ENCODE results near the gene AGAP1. TPM values are rescaled to one million over a fixed set of nuclear protein-coding genes. Genes with fewer than 3 reads are reported as not detected.

Gene AGAP1
- total RNA-seq, 1 donor from 2014 or later, result 39.4 TPM

DNA sequence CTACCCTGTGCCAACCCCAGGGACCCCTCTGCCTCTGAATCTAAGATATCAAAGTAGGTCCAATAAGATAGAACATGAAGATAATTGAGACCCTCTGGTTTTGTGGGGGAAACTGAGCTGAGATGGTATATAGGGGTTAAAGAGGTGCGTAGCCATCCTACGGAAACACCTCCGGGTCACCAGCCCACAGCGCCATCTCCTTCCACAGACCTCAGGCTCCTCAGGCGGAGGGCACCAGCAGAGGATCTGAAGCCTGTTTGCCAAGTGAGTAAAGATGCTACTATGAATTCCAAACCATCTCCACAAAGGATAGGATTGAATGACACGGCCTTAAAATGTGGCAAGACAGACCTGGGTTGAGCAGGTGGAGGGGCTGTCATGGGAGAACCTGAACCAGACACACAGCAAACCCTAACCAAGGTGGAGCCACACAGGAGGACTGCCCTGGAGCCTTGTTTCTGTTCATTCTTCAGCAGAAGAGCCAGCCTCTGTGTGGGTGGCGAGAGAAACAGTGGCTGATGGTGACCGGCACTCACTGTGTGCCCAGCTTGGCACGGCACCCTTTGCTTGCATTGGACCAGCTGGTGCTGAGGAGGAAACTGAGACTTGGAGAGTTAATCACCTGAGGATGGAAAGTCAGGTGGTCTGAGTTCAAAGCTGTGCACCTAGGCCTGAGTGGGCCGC lies 664.1 kb downstream of the AGAP1 start:
- H3K36me3 Mint-ChIP-seq (ENCODE audit: low read depth, unreplicated experiment), result no peaks in the 10 kb centered on the region
- H4K20me1 ChIP-seq (ENCODE audit: insufficient read depth, low read length), result peaks cover 6% of the 10 kb centered on the region
- peaks cover 24% of the 10 kb centered on the region for H3K27me3 ChIP-seq (ENCODE audit: insufficient read depth, low read length)
- no peak for DNase-seq (ENCODE audit: low read depth)
- no peak overlapping the region for H3K4me2 ChIP-seq (ENCODE audit: low read length)
- peaks cover 5% of the 10 kb centered on the region for H3K4me1 ChIP-seq (ENCODE audit: insufficient read depth, low read length)
- TF ChIP-seq EZH2 (IDR thresholded peaks at IDR 0.05; ENCODE audit: insufficient read depth, low read length), result no peak
- no peak for TF ChIP-seq CTCF (IDR thresholded peaks at IDR 0.05; ENCODE audit: insufficient read depth, low read depth, low read length)
- no peak overlapping the region for H3K4me3 Mint-ChIP-seq (ENCODE audit: unreplicated experiment)
- peaks cover 72% of the 10 kb centered on the region for H3K27me3 Mint-ChIP-seq (ENCODE audit: low read depth, unreplicated experiment)
- H2AFZ ChIP-seq (ENCODE audit: low read depth, low read length), result no peak overlapping the region
- H3K4me1 Mint-ChIP-seq (ENCODE audit: low read depth, unreplicated experiment), result no peaks in the 10 kb centered on the region
- no peak overlapping the region for H3K9ac ChIP-seq (ENCODE audit: low read length)
- H3K79me2 ChIP-seq (ENCODE audit: insufficient read depth, low read length), result no peaks in the 10 kb centered on the region
- H3K27ac Mint-ChIP-seq (ENCODE audit: unreplicated experiment), result no peak overlapping the region
- H3K4me3 ChIP-seq (ENCODE audit: insufficient read depth, low read depth, low read length), result no peak overlapping the region
- H3K9me3 Mint-ChIP-seq (ENCODE audit: unreplicated experiment), result peaks cover 4% of the 10 kb centered on the region
- no peak overlapping the region for H3K27ac ChIP-seq (ENCODE audit: low read depth, low read length)
- H3K9me3 ChIP-seq (ENCODE audit: insufficient read depth, low read depth, low read length), result no peaks in the 10 kb centered on the region
- FAIRE-seq, result no peak
- H3K36me3 ChIP-seq (ENCODE audit: insufficient read depth, low read length), result no peaks in the 10 kb centered on the region

DNA sequence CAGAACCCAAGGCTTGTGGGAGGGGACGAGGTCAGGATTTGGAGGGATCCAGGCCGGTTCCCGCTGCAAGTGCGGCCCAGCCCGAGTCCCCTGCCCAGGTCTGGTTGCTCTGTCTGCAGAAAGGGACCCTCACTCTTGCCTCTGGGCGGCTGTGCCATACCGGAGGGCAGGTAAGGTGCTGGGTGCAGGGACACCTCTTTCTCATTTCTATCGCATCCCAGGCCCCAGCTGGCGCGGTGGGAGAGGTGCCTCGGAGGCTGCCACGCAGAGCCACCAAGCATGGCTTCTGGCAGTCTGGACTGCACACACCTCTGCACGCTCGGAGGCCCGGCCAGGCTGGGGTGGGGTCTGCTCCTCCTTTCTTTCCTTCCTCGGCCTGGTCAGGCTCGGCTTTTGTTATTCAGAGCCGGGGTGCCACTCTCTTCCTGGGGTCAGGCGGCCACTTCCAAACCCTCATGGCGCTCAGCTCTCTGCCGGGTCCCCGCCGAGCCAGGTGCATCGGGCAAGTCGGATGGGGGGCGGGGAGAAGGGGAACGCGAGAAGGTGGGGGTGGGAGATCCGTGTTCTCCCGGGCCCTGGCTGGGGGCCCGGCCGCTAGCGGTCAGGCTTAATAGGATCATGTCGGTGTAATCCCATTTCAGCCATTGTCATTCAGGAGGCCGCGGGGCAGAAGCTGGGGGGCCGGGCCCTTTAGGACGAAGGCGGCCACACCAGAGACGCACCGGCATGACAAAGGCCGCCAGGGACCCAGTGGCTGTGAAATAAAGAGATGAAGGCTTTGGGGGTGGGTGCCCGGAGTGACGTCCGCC lies 665.3 kb downstream of the AGAP1 start:
- peaks cover 2% of the 10 kb centered on the region for H3K9me3 Mint-ChIP-seq (ENCODE audit: unreplicated experiment)
- no peak overlapping the region for H3K27ac ChIP-seq (ENCODE audit: low read depth, low read length)
- H3K4me2 ChIP-seq (ENCODE audit: low read length), result no peak overlapping the region
- no peaks in the 10 kb centered on the region for H3K4me1 Mint-ChIP-seq (ENCODE audit: low read depth, unreplicated experiment)
- H3K4me3 ChIP-seq (ENCODE audit: insufficient read depth, low read depth, low read length), result no peak overlapping the region
- H3K4me3 Mint-ChIP-seq (ENCODE audit: unreplicated experiment), result no peak overlapping the region
- FAIRE-seq (no peak), DNase-seq (ENCODE audit: low read depth) (no peak)
- H2AFZ ChIP-seq (ENCODE audit: low read depth, low read length), result no peak overlapping the region
- peaks cover 72% of the 10 kb centered on the region for H3K27me3 Mint-ChIP-seq (ENCODE audit: low read depth, unreplicated experiment)
- no peak overlapping the region for H3K9ac ChIP-seq (ENCODE audit: low read length)
- no peak for TF ChIP-seq EZH2 (IDR thresholded peaks at IDR 0.05; ENCODE audit: insufficient read depth, low read length)
- no peak for TF ChIP-seq CTCF (IDR thresholded peaks at IDR 0.05; ENCODE audit: insufficient read depth, low read depth, low read length)
- H4K20me1 ChIP-seq (ENCODE audit: insufficient read depth, low read length), result peaks cover 6% of the 10 kb centered on the region
- no peak overlapping the region for H3K27ac Mint-ChIP-seq (ENCODE audit: unreplicated experiment)
- peaks cover 9% of the 10 kb centered on the region for H3K4me1 ChIP-seq (ENCODE audit: insufficient read depth, low read length)
- H3K9me3 ChIP-seq (ENCODE audit: insufficient read depth, low read depth, low read length), result no peaks in the 10 kb centered on the region
- no peaks in the 10 kb centered on the region for H3K36me3 ChIP-seq (ENCODE audit: insufficient read depth, low read length)
- H3K79me2 ChIP-seq (ENCODE audit: insufficient read depth, low read length), result no peaks in the 10 kb centered on the region
- peaks cover 24% of the 10 kb centered on the region for H3K27me3 ChIP-seq (ENCODE audit: insufficient read depth, low read length)
- no peaks in the 10 kb centered on the region for H3K36me3 Mint-ChIP-seq (ENCODE audit: low read depth, unreplicated experiment)
